Measurements from ENCODE around the gene UBE2H.
"Not testable (repeated sequence)": the region's sequence is repeated elsewhere in the genome, so short reads cannot be mapped to it uniquely, and the experiment has no call there.

The UBE2H gene

GRCh38 chr7:129874722-129875121 lies 78.0 kb downstream of the UBE2H start:
- no peak for DNase-seq (ENCODE audit: low read depth, low spot score)

- no peak for DNase-seq (ENCODE audit: low read depth, low spot score)
These were observed 80.7 kb downstream of the UBE2H start for GRCh38 chr7:129872054-129872453.

DNA sequence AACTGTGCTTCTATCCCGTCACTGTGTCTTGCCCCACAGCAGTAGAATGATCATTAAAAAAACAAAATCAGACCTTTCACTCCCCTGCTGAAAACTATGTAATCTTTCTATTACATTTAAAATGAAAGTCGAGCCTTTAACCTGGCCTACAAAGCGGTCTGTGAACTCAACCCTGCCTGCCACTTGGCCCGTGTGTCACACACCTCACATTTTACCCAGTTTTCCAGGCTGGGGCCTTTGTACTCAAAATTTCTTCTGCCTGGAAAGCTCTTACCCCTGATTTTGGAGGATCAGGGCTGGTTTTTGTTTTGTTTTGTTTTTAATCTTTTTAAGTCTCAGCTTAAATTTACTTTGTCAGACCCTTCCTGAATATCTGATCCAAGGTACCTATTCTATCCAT lies 82.1 kb downstream of the UBE2H start:
- DNase-seq (ENCODE audit: low read depth, low spot score): no peak

GRCh38 chr7:129866251-129866650 lies 86.5 kb downstream of the UBE2H start:
- DNase-seq (ENCODE audit: low read depth, low spot score): no peak

- no peak for DNase-seq (ENCODE audit: low read depth, low spot score)
These were observed 86.9 kb downstream of the UBE2H start for GRCh38 chr7:129865925-129866201.

DNA sequence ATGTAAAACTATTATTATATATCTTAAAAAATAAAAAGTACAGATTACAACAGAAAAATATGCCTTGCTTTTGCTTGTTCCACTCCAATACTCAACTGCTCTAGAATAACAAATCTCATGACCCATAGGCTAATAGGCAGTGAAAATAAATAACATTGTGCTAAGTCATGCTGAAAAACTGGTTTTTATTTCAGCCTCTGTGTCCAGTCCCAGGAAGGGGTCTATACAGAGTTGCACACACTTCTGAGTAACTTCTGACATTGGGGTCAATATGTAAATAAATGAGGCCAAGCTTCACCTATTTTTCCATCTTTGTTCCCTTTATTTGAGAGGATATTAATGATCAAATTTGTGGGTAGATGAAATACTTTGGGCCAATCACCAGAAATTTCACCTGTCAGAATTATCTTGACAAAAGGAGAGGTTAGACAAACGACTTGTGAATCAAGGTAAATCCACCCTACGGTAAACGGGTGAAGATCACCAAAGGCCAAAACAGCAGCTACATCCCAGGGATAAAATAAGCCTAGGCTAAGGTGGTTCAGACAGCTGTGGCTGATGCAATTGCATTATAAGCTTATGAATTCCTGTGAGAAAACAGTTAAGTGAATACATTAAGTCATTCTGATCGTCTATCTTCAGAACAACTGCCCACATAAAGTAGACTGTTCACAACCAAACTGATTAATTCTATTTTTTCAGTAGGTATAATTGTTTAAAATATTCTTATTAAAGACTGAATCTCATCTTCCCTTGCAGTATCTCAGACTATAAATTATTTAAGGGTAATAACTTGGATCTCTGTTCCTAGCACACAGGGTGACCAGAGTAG lies 87.5 kb downstream of the UBE2H start:
- DNase-seq (ENCODE audit: low read depth, low spot score): no peak

DNA sequence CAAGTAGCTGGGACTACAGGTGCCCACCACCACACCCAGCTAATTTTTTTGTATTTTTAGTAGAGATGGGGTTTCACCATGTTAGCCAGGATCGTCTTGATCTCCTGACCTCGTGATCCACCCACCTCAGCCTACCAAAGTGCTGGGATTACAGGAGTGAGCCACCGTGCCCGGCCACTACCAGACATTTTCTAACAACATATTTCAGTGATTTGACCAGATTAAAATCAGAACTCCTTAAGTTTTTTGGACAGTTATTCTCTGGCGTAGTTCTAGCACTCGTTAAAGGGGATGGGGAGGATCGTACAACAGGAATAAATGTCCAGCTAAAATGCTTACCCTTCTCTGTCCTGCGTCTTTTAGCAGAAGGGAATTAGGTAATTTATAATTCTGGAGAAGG lies 88.1 kb downstream of the UBE2H start:
- not testable (repeated sequence) for DNase-seq (ENCODE audit: low read depth, low spot score)

GRCh38 chr7:129864042-129864441 lies 88.7 kb downstream of the UBE2H start:
- no peak for DNase-seq (ENCODE audit: low read depth, low spot score)

GRCh38 chr7:129862682-129863081 lies 90.1 kb downstream of the UBE2H start:
- DNase-seq (ENCODE audit: low read depth, low spot score): no peak

GRCh38 chr7:129860784-129861183 lies 92.0 kb downstream of the UBE2H start:
- DNase-seq (ENCODE audit: low read depth, low spot score): not testable (repeated sequence)

DNA sequence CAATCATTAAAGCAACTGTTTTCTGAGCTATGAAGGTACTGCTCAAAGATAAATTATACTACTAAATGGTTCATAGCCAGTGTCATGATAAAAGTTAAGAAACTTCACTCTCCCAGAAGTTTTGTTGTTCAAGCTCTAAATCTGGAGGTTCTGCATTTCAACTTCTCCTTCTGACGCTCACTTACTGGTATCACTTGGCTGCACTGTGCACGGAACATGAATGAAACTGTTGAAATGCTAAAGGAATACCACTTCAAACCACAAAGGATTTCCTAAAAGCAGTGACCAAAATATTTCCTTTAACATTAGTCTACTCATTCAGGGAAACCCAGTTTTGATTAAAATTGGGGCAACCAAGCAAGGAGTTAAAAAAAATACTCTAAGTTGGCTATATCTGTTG lies 93.6 kb downstream of the UBE2H start:
- DNase-seq (ENCODE audit: low read depth, low spot score): no peak

GRCh38 chr7:129858490-129858889 lies 94.3 kb downstream of the UBE2H start:
- no peak for DNase-seq (ENCODE audit: low read depth, low spot score)

DNA sequence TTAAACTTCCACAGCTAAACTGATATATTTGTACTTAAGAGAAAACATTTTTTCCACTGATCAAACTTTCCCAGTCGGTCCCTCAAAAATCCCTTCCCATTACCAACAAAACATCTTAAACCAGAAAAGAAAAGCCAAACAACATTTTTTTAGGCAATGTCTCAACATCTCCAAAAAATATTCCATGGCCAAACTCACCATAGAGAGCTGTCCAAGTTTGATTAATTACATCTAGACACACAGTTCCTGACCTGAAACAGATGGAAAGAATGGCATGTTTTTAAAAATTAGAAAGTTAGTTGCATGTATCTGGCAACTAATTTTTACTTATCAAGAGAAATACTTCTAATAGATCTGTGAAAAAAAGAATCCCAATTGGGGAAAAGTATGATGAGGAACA lies 95.4 kb downstream of the UBE2H start:
- DNase-seq (ENCODE audit: low read depth, low spot score): no peak

GRCh38 chr7:129855935-129856717 lies 96.6 kb downstream of the UBE2H start:
- DNase-seq (ENCODE audit: low read depth, low spot score): no peak

GRCh38 chr7:129855234-129855673 lies 97.5 kb downstream of the UBE2H start:
- no peak for DNase-seq (ENCODE audit: low read depth, low spot score)

GRCh38 chr7:129854401-129854800 lies 98.4 kb downstream of the UBE2H start:
- no peak for DNase-seq (ENCODE audit: low read depth, low spot score)

DNA sequence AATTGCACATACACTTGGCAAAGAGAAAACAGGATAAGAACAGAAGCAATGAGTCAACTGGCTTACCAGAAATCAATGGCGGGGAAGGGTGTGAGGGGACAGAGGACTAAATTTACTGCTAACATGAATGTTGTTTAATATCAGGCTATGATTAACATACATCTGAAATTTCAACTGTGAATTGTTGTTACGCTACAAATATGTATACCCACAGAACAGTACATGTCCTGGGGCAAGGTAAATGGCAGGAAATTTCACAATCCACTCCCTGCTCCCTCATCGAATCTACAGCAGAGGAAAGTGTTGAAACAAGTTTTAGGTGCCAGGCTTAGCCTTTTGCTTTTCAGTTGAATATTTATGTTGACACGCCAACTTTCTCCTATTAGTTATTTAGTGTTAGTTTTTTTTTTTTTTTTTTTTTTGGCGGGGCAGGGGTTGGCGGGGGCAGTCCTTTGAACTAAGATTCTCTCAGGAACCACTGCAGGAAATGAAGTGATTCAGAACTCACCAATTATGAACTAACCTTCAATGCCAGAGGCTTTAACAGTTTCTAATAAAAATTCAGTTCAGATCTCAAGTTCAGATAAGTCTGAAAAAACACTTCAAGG lies 99.0 kb downstream of the UBE2H start:
- DNase-seq (ENCODE audit: low read depth, low spot score): no peak

GRCh38 chr7:129851809-129852208 lies 101.0 kb downstream of the UBE2H start:
- DNase-seq (ENCODE audit: low read depth, low spot score): no peak

DNA sequence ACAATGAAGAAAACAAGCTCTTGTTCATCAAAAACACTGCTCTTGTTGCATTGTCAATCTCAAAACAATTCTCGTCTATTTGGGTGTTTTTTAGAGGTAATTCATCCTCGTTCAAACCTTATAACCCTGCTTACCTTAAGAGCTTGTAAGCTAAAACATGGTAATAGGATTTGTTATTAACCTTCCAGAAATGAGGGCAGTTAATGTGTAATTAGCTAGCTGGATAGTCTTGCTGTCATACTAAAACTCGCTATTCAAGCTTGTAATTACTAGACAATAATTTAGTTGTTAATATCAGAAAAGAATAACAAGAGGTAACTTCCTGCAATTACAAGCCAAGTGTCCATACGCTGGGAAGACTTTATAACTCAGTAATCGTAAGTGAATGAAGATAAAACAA lies 101.6 kb downstream of the UBE2H start:
- no peak for DNase-seq (ENCODE audit: low read depth, low spot score)

DNA sequence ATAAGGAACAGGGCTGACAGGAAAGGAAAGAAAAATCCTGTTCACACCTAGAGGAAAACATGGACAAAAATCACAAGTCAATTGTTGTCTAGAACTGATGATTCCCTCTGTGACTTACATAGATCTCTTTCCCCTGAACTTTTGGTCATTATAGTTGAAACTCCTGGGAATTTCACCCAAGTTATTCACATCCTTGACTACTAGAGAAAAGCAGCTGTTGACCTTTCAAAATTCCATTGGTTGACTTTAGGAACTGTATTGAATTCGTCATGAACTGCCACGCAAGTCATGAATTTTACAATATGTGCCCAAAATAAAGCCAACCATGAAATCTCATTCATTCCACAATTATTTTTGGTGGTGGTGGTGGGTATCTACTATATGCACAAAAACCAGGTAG lies 104.3 kb downstream of the UBE2H start:
- DNase-seq (ENCODE audit: low read depth, low spot score): no peak

DNA sequence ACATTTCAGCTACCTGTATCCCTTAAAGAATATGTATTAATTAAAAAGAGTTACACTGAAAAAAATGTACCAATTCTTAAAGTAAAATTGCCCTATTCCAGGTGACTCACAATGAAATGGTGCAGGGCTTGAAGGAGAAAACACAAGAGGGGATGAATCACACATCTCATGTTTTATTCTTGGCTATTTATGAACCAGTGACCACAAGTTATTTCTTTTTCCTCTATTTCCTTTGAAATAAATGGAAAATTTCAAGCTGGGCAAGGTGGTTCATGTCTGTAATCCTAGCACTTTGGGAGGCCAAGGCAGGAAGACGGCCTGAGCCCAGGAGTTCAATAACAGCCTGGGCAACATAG lies 106.8 kb downstream of the UBE2H start:
- no peak for DNase-seq (ENCODE audit: low read depth, low spot score)

DNA sequence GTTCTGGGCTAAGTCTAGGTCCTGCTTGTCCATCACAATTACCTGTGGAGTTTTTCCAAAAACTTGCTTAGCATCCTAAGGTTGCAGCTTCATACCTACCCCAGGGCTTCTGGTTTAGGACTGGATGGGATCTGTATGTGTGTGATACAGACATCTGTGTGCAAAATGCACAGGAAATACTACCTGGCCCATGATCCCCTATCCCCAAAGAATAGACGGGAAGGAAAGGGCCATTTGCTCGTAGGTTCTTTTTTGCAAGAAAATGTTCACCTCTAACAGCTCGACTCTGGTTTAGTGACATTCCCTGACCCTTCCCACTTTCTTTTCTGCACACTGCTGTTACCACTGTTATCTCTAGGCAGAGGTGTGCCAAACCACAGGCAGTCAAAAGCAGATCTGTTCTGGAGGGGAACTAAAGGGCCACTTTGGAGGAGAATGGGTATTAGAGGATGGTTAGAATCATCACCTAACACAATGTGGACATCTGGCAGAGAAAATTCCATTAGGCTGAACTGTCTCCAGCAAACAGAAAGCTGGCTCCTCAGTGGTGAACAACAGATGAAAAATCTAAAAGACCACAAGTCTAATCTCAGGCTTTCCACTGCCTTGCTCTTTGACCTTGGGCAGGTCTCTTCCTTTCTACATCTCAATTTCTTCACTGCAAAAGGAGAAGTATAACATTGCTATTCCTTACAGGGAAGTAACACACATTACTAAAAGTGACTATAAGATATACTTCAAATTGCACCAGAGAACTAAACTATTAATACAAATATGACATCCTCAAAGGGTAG lies 107.4 kb downstream of the UBE2H start:
- DNase-seq (ENCODE audit: low read depth, low spot score): no peak

Measured in ELF-1 (cell line).